ENCODE data around the gene ADD1.

ADD1 gene

GRCh38 chr4:2807571-2807970 is 36.1 kb upstream of the ADD1 start:
- Histone ChIP-seq H3K9me3 (ENCODE audit: insufficient read depth, low read length) (no peaks in the 10 kb centered on the region), H3K9ac (ENCODE audit: insufficient read length, low read depth) (no peak overlapping the region), H3K36me3 (ENCODE audit: insufficient read depth, insufficient read length, low read length) (no peaks in the 10 kb centered on the region), H3K4me1 (ENCODE audit: insufficient read depth, insufficient read length) (peaks cover 32% of the 10 kb centered on the region), H3K27me3 (ENCODE audit: insufficient read depth, insufficient read length) (no peaks in the 10 kb centered on the region), H3K4me3 (ENCODE audit: insufficient read length, low read depth) (no peak overlapping the region)
- no peak for TF ChIP-seq YY1 (IDR thresholded peaks at IDR 0.05; ENCODE audit: insufficient read depth, insufficient read length)
- no peak for TF ChIP-seq ZNF274 (IDR thresholded peaks at IDR 0.05; ENCODE audit: low read depth, low read length)
- no peak for TF ChIP-seq SUZ12 (IDR thresholded peaks at IDR 0.05; ENCODE audit: extremely low read depth, insufficient read depth, insufficient read length)
- DNase-seq (ENCODE audit: low read depth, low spot score) = no peak

- no peaks in the 10 kb centered on the region for H3K27me3 ChIP-seq (ENCODE audit: insufficient read depth, insufficient read length)
- H3K9me3 ChIP-seq (ENCODE audit: insufficient read depth, low read length) = no peaks in the 10 kb centered on the region
- peaks cover 30% of the 10 kb centered on the region for H3K4me1 ChIP-seq (ENCODE audit: insufficient read depth, insufficient read length)
- TF ChIP-seq YY1 (IDR thresholded peaks at IDR 0.05; ENCODE audit: insufficient read depth, insufficient read length) (no peak), ZNF274 (IDR thresholded peaks at IDR 0.05; ENCODE audit: low read depth, low read length) (no peak), SUZ12 (IDR thresholded peaks at IDR 0.05; ENCODE audit: extremely low read depth, insufficient read depth, insufficient read length) (no peak)
- H3K9ac ChIP-seq (ENCODE audit: insufficient read length, low read depth) = no peak overlapping the region
- H3K36me3 ChIP-seq (ENCODE audit: insufficient read depth, insufficient read length, low read length) = no peaks in the 10 kb centered on the region
- no peak for DNase-seq (ENCODE audit: low read depth, low spot score)
- H3K4me3 ChIP-seq (ENCODE audit: insufficient read length, low read depth) = no peak overlapping the region
Observed at GRCh38 chr4:2808001-2808400, 35.6 kb upstream of the ADD1 start.

- no peaks in the 10 kb centered on the region for H3K9me3 ChIP-seq (ENCODE audit: insufficient read depth, low read length)
- no peak overlapping the region for H3K4me3 ChIP-seq (ENCODE audit: insufficient read length, low read depth)
- TF ChIP-seq ZNF274 (IDR thresholded peaks at IDR 0.05; ENCODE audit: low read depth, low read length) (no peak), YY1 (IDR thresholded peaks at IDR 0.05; ENCODE audit: insufficient read depth, insufficient read length) (no peak), SUZ12 (IDR thresholded peaks at IDR 0.05; ENCODE audit: extremely low read depth, insufficient read depth, insufficient read length) (no peak)
- DNase-seq (ENCODE audit: low read depth, low spot score) = no peak
- no peaks in the 10 kb centered on the region for H3K27me3 ChIP-seq (ENCODE audit: insufficient read depth, insufficient read length)
- no peaks in the 10 kb centered on the region for H3K36me3 ChIP-seq (ENCODE audit: insufficient read depth, insufficient read length, low read length)
- no peak overlapping the region for H3K9ac ChIP-seq (ENCODE audit: insufficient read length, low read depth)
- H3K4me1 ChIP-seq (ENCODE audit: insufficient read depth, insufficient read length) = peaks cover 32% of the 10 kb centered on the region
Observed at GRCh38 chr4:2809610-2810180, 33.9 kb upstream of the ADD1 start.

GRCh38 chr4:2810388-2810787 is 33.3 kb upstream of the ADD1 start:
- Histone ChIP-seq H3K9ac (ENCODE audit: insufficient read length, low read depth) (no peak overlapping the region), H3K27me3 (ENCODE audit: insufficient read depth, insufficient read length) (no peaks in the 10 kb centered on the region), H3K4me3 (ENCODE audit: insufficient read length, low read depth) (no peak overlapping the region), H3K9me3 (ENCODE audit: insufficient read depth, low read length) (no peaks in the 10 kb centered on the region), H3K4me1 (ENCODE audit: insufficient read depth, insufficient read length) (peaks cover 36% of the 10 kb centered on the region), H3K36me3 (ENCODE audit: insufficient read depth, insufficient read length, low read length) (no peaks in the 10 kb centered on the region)
- no peak for TF ChIP-seq YY1 (IDR thresholded peaks at IDR 0.05; ENCODE audit: insufficient read depth, insufficient read length)
- no peak for TF ChIP-seq ZNF274 (IDR thresholded peaks at IDR 0.05; ENCODE audit: low read depth, low read length)
- no peak for TF ChIP-seq SUZ12 (IDR thresholded peaks at IDR 0.05; ENCODE audit: extremely low read depth, insufficient read depth, insufficient read length)
- DNase-seq (ENCODE audit: low read depth, low spot score) = no peak

- no peak for DNase-seq (ENCODE audit: low read depth, low spot score)
- no peak overlapping the region for H3K4me3 ChIP-seq (ENCODE audit: insufficient read length, low read depth)
- TF ChIP-seq SUZ12 (IDR thresholded peaks at IDR 0.05; ENCODE audit: extremely low read depth, insufficient read depth, insufficient read length) = no peak
- TF ChIP-seq YY1 (IDR thresholded peaks at IDR 0.05; ENCODE audit: insufficient read depth, insufficient read length) = no peak
- no peak for TF ChIP-seq ZNF274 (IDR thresholded peaks at IDR 0.05; ENCODE audit: low read depth, low read length)
Observed at GRCh38 chr4:2811830-2812611, 31.6 kb upstream of the ADD1 start.

DNA sequence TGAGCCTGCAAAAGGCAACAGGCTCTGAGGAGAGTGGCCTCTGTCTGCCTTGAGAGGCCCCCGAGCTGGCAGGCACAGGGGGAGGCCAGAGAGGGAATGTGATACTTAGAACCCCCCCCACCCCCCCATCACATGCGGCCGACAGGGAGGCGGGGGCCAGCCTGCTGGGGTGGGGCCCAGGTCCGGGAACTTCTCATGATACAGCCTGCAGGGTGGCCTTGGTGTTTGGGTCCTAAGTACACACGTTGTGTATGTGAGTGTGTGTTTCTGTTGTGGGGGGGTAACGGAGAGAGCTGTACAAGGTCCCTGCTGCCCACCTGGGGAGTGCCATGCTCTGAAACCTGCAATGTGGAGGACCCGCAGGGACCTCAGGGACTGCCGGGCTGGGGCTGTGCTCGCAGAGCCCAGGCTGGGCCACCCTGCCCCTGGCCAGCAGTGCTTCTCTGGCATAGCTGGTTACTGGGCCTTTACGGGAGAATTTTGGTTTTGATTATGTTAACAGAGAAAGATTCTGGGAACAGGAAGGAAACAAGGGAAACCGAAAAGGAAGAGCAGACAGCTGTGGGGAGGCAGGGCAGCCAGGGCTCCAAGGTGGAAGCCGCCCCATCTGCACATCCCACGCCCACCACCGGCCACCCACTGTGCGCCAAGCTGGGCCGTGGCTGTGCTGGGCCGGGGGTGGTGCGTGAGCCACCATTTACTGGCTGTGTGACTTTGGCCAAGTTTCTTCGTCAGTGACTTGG is 30.9 kb upstream of the ADD1 start:
- H3K36me3 ChIP-seq (ENCODE audit: insufficient read depth, insufficient read length, low read length) = no peaks in the 10 kb centered on the region
- no peak for DNase-seq (ENCODE audit: low read depth, low spot score)
- H3K9me3 ChIP-seq (ENCODE audit: insufficient read depth, low read length) = peaks cover 4% of the 10 kb centered on the region; the same call in 1 of the 2 replicates
- peaks cover 12% of the 10 kb centered on the region for H3K27me3 ChIP-seq (ENCODE audit: insufficient read depth, insufficient read length)
- H3K9ac ChIP-seq (ENCODE audit: insufficient read length, low read depth) = no peak overlapping the region
- H3K4me1 ChIP-seq (ENCODE audit: insufficient read depth, insufficient read length) = peaks cover 28% of the 10 kb centered on the region
- TF ChIP-seq ZNF274 (IDR thresholded peaks at IDR 0.05; ENCODE audit: low read depth, low read length) = no peak
- TF ChIP-seq YY1 (IDR thresholded peaks at IDR 0.05; ENCODE audit: insufficient read depth, insufficient read length) = no peak
- TF ChIP-seq SUZ12 (IDR thresholded peaks at IDR 0.05; ENCODE audit: extremely low read depth, insufficient read depth, insufficient read length) = no peak
- H3K4me3 ChIP-seq (ENCODE audit: insufficient read length, low read depth) = no peak overlapping the region

More at GRCh38 chr4:2811830-2812611, 31.6 kb upstream of the ADD1 start:
- H3K9ac ChIP-seq (ENCODE audit: insufficient read length, low read depth) = peak overlapping the region; percentile 39
- no peaks in the 10 kb centered on the region for H3K36me3 ChIP-seq (ENCODE audit: insufficient read depth, insufficient read length, low read length)
- H3K9me3 ChIP-seq (ENCODE audit: insufficient read depth, low read length) = peaks cover 4% of the 10 kb centered on the region; the same call in 1 of the 2 replicates
- H3K27me3 ChIP-seq (ENCODE audit: insufficient read depth, insufficient read length) = peaks cover 4% of the 10 kb centered on the region
- H3K4me1 ChIP-seq (ENCODE audit: insufficient read depth, insufficient read length) = peaks cover 26% of the 10 kb centered on the region

All from NT2/D1 (cell line).